Amniotic epithelial cell (primary cell): ENCODE measurements around the gene PPP1R12B.
"Not testable (repeated sequence)": the region's sequence is repeated elsewhere in the genome, so short reads cannot be mapped to it uniquely, and the experiment has no call there.

Experiments used
- DNase-seq: peaks from one replicate; pipeline ENCODE4 v3.0.0-alpha.2; 2010; ENCODE audit warnings: low read depth

Gene PPP1R12B

DNA sequence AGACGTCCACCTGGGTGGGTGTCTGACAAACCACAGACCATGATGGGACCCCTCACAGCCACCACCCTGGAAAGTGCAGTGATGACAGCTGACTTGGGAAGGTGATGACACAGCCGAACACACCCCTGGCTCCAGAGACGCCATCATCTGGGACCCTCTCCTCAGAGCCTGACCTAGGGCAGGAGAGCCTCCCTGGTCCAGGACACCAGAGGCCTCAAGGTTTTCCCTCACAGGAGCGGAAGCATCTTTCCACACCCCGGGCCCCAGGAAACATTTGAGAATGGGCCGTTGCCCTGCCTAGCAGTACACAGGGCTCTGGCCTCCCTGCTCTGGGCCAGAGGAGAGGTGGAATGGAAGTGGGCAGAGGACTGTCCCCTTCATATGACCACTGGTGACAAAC lies 282.0 kb downstream of the PPP1R12B start:
- no peak for DNase-seq

DNA sequence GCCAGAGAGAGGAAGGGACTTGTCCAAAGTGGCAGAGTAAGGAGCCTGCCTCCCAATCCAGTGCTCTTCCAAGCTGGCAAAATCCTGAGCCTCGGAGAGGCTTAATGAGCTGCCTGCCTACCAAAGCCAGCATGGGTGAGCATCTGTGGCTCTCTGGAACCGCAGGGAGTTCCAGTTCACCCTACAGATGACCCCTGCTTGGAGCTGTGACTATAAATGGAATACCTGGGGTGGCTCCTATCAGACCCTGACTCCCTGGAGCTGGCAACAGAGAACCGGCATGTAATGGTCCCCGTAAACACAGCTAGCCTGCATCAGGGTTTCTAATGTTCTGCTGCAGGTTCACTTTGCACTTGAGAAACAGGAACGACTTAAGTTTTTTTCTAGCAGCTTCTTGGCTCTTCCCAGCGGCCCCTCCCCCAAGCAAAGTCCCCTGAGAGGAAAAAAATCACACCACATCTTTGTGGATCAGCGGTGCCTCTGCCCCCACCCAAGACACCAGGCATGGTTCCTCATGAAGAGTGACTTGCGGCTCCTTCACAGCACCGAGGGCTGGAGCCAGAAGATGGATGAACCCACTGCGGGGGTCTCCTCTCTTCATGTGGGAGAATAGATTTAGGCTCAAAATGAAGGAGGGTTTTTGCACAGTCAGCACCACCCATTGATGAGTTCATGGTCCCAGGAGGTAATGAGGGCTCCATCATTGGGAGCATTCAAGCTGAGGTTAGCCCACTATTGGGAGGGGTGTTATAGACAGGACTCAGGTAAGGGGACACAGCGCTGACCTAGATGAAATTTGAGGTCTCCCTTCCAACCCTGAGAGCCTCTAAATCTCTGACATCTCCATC lies 282.8 kb downstream of the PPP1R12B start:
- no peak for DNase-seq

DNA sequence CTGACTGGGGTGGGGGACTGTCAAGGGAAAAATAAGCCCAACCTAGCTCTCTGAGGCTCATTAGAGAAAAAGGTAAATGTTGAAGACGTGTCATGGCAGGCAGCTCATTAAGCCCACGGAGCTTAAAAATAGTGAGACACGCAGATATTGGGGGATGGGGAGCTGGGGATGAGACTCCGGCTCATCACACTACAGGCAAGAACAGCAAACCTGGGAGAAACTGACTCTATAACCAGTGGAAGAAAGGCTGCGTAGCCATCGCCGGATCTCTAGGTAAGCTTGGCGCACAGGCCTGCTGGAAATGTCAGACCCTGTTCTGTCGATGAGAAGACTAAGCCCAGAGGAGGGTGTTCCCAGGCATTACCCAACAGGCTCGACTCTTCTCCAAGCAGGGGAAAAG lies 283.7 kb downstream of the PPP1R12B start:
- no peak for DNase-seq

- DNase-seq = not testable (repeated sequence)
Observed at GRCh38 chr1:202636171-202636570, 287.7 kb downstream of the PPP1R12B start.

GRCh38 chr1:202637321-202638018 lies 289.0 kb downstream of the PPP1R12B start:
- DNase-seq = not testable (repeated sequence)

GRCh38 chr1:202638019-202638700 lies 289.7 kb downstream of the PPP1R12B start:
- no peak for DNase-seq

- not testable (repeated sequence) for DNase-seq
Observed at GRCh38 chr1:202638701-202639305, 290.3 kb downstream of the PPP1R12B start.

DNA sequence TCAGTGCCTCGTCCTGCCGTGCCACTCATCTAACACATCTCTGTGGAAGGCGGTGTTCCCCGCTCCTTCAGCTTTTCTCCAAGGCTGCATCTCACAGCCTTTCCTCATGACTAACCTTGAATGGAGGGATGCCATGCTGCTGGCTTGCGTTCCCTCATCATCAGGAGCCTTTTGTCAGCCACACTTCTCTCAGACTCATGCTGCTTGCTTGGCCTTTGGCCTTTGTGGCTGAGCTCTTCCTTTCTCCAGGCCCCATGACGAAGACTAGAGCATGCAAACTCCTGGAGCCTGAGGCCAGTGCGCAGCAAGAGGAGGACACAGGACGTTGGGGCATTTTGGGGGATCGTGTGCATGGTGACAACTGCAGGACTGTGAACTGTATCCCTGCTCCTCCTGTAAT lies 291.0 kb downstream of the PPP1R12B start:
- peak; percentile 10 for DNase-seq

- no peak for DNase-seq
Observed at GRCh38 chr1:202642212-202642611, 293.7 kb downstream of the PPP1R12B start.
